ENCODE data around the gene OR10H4.
"Not testable (repeated sequence)": the region's sequence is repeated elsewhere in the genome, so short reads cannot be mapped to it uniquely, and the experiment has no call there.

The OR10H4 gene

GRCh38 chr19:15945301-15945700 is 3.5 kb upstream of the OR10H4 start:
- DNase-seq = no peak

GRCh38 chr19:15954820-15955219 is 6.0 kb downstream of the OR10H4 start:
- DNase-seq = no peak

GRCh38 chr19:15962319-15962718 is 13.5 kb downstream of the OR10H4 start:
- DNase-seq = no peak

- DNase-seq = no peak
Measured at GRCh38 chr19:15964231-15964630, 15.4 kb downstream of the OR10H4 start.

- no peak for DNase-seq
Measured at GRCh38 chr19:15971224-15971780, 22.5 kb downstream of the OR10H4 start.

- not testable (repeated sequence) for DNase-seq
Measured at GRCh38 chr19:15972043-15972442, 23.2 kb downstream of the OR10H4 start.

GRCh38 chr19:15974856-15975255 is 26.0 kb downstream of the OR10H4 start:
- DNase-seq = no peak

GRCh38 chr19:15976836-15977689 is 28.3 kb downstream of the OR10H4 start:
- no peak for DNase-seq

- DNase-seq = no peak
Measured at GRCh38 chr19:15977690-15978089, 28.9 kb downstream of the OR10H4 start.

- no peak for DNase-seq
Measured at GRCh38 chr19:15979293-15979692, 30.5 kb downstream of the OR10H4 start.

GRCh38 chr19:15985831-15986230 is 37.0 kb downstream of the OR10H4 start:
- not testable (repeated sequence) for DNase-seq

- DNase-seq = no peak
Measured at GRCh38 chr19:15986701-15987100, 37.9 kb downstream of the OR10H4 start.

- DNase-seq = no peak
Measured at GRCh38 chr19:15989889-15990288, 41.1 kb downstream of the OR10H4 start.

GRCh38 chr19:15991602-15992001 is 42.8 kb downstream of the OR10H4 start:
- DNase-seq = no peak

GRCh38 chr19:15992014-15992413 is 43.2 kb downstream of the OR10H4 start:
- DNase-seq = no peak

- DNase-seq = no peak
Measured at GRCh38 chr19:15995536-15995935, 46.7 kb downstream of the OR10H4 start.

GRCh38 chr19:15998166-15998565 is 49.4 kb downstream of the OR10H4 start:
- DNase-seq = no peak

Measured in DMS79 (cell line).